A673 (cell line): ENCODE results near the gene CNNM3.

Source experiments
- EZH2 ChIP-seq: fragments of 200-600 bp; sonication (generic); IDR thresholded peaks from 2 replicates; pipeline ENCODE4 v1.6.1; 2017; ENCODE audit warnings: borderline replicate concordance, low read depth, mild to moderate bottlenecking, mixed read lengths, antibody characterized with exemption, low read length; ENCODE audit not compliant: poor library complexity, severe bottlenecking
- TF ChIP-seq, protein P1 (sequence below): fragments of 300-800, 200-600 bp; sonication (generic); conservative IDR thresholded peaks from 2 replicates; pipeline ENCODE4 v1.5.1; 2017; ENCODE audit warnings: low read depth, mild to moderate bottlenecking, antibody characterized with exemption, low read length, moderate library complexity, mixed read lengths

DNA sequence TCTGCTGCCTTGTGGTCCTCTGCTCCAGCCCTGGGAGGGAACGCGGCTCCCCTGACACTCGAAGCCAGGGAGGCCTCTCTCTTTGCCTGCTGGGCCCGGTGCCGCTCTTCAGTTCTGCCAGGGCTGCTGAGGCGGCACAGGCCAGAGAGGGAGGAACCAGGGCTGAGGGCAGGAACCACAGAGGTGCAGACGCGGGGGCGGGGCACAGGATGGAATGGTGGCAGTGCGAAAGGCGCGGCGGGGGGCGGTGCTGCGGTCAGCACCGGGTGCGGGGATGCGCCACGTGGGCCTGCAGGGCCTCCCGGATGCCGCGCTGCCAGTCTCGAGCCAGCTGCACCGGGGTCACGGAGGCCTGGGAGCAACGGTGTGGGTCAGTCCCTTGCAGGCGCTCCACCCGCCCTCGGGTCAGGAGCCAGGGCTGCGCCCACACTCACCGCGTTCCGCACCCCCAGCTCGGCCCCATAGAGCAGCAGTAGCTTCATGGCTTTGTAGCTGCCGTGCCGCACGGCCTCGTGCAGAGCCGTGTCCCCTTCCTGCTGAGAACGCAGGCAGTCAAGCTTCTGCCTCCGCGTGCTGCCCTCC, 23.3 kb downstream of the CNNM3 start:
- TF ChIP-seq, protein P1, sequence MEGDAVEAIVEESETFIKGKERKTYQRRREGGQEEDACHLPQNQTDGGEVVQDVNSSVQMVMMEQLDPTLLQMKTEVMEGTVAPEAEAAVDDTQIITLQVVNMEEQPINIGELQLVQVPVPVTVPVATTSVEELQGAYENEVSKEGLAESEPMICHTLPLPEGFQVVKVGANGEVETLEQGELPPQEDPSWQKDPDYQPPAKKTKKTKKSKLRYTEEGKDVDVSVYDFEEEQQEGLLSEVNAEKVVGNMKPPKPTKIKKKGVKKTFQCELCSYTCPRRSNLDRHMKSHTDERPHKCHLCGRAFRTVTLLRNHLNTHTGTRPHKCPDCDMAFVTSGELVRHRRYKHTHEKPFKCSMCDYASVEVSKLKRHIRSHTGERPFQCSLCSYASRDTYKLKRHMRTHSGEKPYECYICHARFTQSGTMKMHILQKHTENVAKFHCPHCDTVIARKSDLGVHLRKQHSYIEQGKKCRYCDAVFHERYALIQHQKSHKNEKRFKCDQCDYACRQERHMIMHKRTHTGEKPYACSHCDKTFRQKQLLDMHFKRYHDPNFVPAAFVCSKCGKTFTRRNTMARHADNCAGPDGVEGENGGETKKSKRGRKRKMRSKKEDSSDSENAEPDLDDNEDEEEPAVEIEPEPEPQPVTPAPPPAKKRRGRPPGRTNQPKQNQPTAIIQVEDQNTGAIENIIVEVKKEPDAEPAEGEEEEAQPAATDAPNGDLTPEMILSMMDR = no peak
- TF ChIP-seq EZH2 = no peak
